ENCODE results near the gene IFFO2.

The IFFO2 gene

GRCh38 chr1:18970762-18971161 lies 14.3 kb upstream of the IFFO2 start:
- no peak for DNase-seq

GRCh38 chr1:18970358-18970757 lies 13.9 kb upstream of the IFFO2 start:
- DNase-seq, result no peak

- no peak for DNase-seq
These were observed 10.7 kb upstream of the IFFO2 start for GRCh38 chr1:18967066-18967690.

- no peak for DNase-seq
These were observed 9.0 kb upstream of the IFFO2 start for GRCh38 chr1:18965206-18966173.

GRCh38 chr1:18963968-18964367 lies 7.5 kb upstream of the IFFO2 start:
- no peak for DNase-seq

- no peak for DNase-seq
These were observed 6.6 kb upstream of the IFFO2 start for GRCh38 chr1:18962855-18963737.

- DNase-seq, result no peak
These were observed 5.7 kb upstream of the IFFO2 start for GRCh38 chr1:18962121-18962721.

- DNase-seq, result no peak
These were observed 4.3 kb upstream of the IFFO2 start for GRCh38 chr1:18960821-18961220.

GRCh38 chr1:18960409-18960808 lies 3.9 kb upstream of the IFFO2 start:
- DNase-seq, result no peak

GRCh38 chr1:18959591-18959990 lies 3.1 kb upstream of the IFFO2 start:
- DNase-seq, result no peak

GRCh38 chr1:18957532-18958300 lies 1.2 kb upstream of the IFFO2 start:
- no peak for DNase-seq

- no peak for DNase-seq
These were observed 653 bp upstream of the IFFO2 start for GRCh38 chr1:18957136-18957521.

GRCh38 chr1:18955441-18956192 lies 859 bp downstream of the IFFO2 start:
- peak; percentile 68 for DNase-seq

- no peak for DNase-seq
These were observed 1.4 kb downstream of the IFFO2 start for GRCh38 chr1:18955131-18955440.

GRCh38 chr1:18954270-18955071 lies 2.0 kb downstream of the IFFO2 start:
- no peak for DNase-seq

GRCh38 chr1:18953731-18954231 lies 2.7 kb downstream of the IFFO2 start:
- no peak for DNase-seq

GRCh38 chr1:18951818-18952391 lies 4.6 kb downstream of the IFFO2 start:
- no peak for DNase-seq

GRCh38 chr1:18951416-18951815 lies 5.1 kb downstream of the IFFO2 start:
- DNase-seq, result no peak

- no peak for DNase-seq
These were observed 6.0 kb downstream of the IFFO2 start for GRCh38 chr1:18950401-18951026.
